Spleen (tissue), 7 donors: Measurements from ENCODE around the gene SMIM14.

Source experiments
- POLR2A ChIP-seq, 3 donors: fragments of 450-650 bp; IDR thresholded peaks; one replicate each; pipeline ENCODE4 v1.5.1; 2017; ENCODE audit warnings: antibody characterized with exemption in 3 of 3, mild to moderate bottlenecking in 1 of 3
- POLR2AphosphoS5 ChIP-seq, 3 donors: sonication (generic); formaldehyde crosslinking; IDR thresholded peaks; one replicate each; pipeline ENCODE4 v1.5.1; 2017; ENCODE audit warnings: antibody characterized with exemption in 3 of 3
- TF ChIP-seq, protein P1 (sequence below), 11 experiments: fragments of 200-600 bp in 7 of 11; fragments of 450-650 bp in 4 of 11; sonication (generic) in 4 of 11; IDR thresholded peaks in 8 of 11; conservative IDR thresholded peaks in 3 of 11; 1 replicate in 7 of 11; 2 replicates in 4 of 11; pipeline versions ENCODE4 v1.4.0 to v1.8.0; 2016 to 2021; ENCODE audit warnings: antibody characterized with exemption in 11 of 11, inconsistent platforms in 4 of 11, mild to moderate bottlenecking in 1 of 11
- donor health status: DM: no; HTN: no; CAD: no; lungs with moderate emphysema.
- donor health status: DM: no; HTN: no; CAD: no.
- donor health status: DM: no; HTN: no; CAD: no.

DNA sequence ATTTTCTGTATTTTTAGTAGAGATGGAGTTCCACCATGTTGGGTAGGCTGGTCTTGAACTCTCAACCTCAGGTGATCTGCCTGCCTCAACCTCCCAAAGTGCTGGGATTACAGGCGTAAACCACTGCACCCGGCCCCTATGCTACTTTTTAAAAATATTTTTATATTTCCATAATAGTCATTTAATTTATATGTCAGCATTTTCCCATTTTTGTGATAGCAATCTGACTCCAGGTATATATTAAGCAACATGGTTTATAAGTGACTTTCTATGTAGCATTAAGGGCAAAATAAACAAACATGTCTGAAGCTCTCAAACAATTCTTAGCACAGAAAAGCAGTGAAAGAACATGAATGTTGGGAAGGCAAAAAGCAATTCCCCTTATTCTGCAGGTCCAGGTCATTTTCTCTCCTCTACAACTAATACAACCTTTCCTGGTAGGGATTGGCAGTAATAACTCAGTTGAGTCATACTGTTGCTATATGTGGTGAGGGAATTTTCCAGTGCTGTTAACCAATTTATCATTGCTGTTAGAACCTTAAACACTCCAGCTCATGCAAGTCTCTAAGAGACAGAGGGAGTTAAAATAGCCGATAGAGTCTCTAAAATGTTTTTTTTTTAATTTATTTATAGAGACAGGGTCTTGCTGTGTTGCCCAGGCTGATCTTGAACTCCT lies 24.0 kb downstream of the SMIM14 start:
- TF ChIP-seq, protein P1, sequence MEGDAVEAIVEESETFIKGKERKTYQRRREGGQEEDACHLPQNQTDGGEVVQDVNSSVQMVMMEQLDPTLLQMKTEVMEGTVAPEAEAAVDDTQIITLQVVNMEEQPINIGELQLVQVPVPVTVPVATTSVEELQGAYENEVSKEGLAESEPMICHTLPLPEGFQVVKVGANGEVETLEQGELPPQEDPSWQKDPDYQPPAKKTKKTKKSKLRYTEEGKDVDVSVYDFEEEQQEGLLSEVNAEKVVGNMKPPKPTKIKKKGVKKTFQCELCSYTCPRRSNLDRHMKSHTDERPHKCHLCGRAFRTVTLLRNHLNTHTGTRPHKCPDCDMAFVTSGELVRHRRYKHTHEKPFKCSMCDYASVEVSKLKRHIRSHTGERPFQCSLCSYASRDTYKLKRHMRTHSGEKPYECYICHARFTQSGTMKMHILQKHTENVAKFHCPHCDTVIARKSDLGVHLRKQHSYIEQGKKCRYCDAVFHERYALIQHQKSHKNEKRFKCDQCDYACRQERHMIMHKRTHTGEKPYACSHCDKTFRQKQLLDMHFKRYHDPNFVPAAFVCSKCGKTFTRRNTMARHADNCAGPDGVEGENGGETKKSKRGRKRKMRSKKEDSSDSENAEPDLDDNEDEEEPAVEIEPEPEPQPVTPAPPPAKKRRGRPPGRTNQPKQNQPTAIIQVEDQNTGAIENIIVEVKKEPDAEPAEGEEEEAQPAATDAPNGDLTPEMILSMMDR (IDR thresholded peaks at IDR 0.05 in 8 of 11, conservative IDR thresholded peaks at IDR 0.05 in 3 of 11), result no peak
- no peak for TF ChIP-seq POLR2A (IDR thresholded peaks at IDR 0.05)
- TF ChIP-seq POLR2AphosphoS5 (IDR thresholded peaks at IDR 0.05), result no peak
